NT2/D1 (cell line): ENCODE results near the gene TEX30.

ENCODE experiments used
- SUZ12 ChIP-seq: IDR thresholded peaks from 2 replicates; pipeline ENCODE4 v1.6.1; 2011; ENCODE audit not compliant: insufficient read length, insufficient read depth; ENCODE audit errors: extremely low read depth
- YY1 ChIP-seq: IDR thresholded peaks from 2 replicates; pipeline ENCODE4 v1.6.1; 2011; ENCODE audit not compliant: insufficient read length, insufficient read depth
- ZNF274 ChIP-seq: IDR thresholded peaks from 2 replicates; pipeline ENCODE4 v1.6.1; 2011; ENCODE audit warnings: mild to moderate bottlenecking, low read depth, low read length

DNA sequence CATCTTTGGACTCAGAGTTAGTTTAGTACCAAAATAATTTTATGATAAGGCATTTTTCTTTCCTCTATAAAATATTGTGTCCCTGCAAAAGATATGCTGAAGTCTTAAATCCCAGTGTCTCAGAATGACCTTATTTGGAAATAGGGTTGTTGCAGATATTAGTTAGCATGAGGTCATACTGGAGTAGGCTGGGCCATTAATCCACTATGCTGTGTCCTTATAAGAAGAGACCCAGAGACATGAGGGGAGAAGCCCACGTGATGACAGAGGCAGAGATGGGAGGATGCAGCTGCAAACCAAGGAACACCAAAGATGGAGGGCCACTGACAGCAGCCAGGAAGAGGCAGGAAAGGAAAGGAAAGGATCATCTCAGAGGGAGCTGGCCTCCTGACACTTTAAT is 18.8 kb upstream of the TEX30 start:
- TF ChIP-seq YY1: no peak
- TF ChIP-seq ZNF274: no peak
- TF ChIP-seq SUZ12: no peak
